HL-60 (cell line): ENCODE measurements around the gene CST5.
"Not testable (repeated sequence)": the region's sequence is repeated elsewhere in the genome, so short reads cannot be mapped to it uniquely, and the experiment has no call there.

Source experiments
- DNase-seq, 2 experiments: peaks; one replicate each; pipeline ENCODE4 v3.0.0-alpha.2; 2010 to 2020; ENCODE audit warnings: low read depth in 1 of 2, low spot score in 1 of 2
- H3K27ac ChIP-seq: fragments of 250-450 bp; sonication (Bioruptor Pico); replicated peaks from 2 replicates; pipeline ENCODE4 v1.5.1; 2020; ENCODE audit warnings: mild to moderate bottlenecking, moderate library complexity
- H3K27me3 ChIP-seq: fragments of 250-450 bp; sonication (Bioruptor Pico); 2 replicates; pipeline ENCODE4 v1.5.1; 2021; ENCODE audit warnings: mild to moderate bottlenecking, moderate library complexity; ENCODE audit not compliant: insufficient read depth, poor library complexity, severe bottlenecking
- H3K4me3 ChIP-seq: replicated peaks from 2 replicates; pipeline ENCODE4 v1.5.1; 2011; ENCODE audit warnings: mild to moderate bottlenecking, control low read depth, low read length; ENCODE audit not compliant: insufficient read depth
- GABPA ChIP-seq: IDR thresholded peaks from 2 replicates; pipeline ENCODE4 v1.6.1; 2012; ENCODE audit warnings: low read depth
- POLR2AphosphoS5 ChIP-seq: IDR thresholded peaks from 2 replicates; pipeline ENCODE4 v1.6.1; 2012; ENCODE audit warnings: low read depth
- SPI1 ChIP-seq: IDR thresholded peaks from 2 replicates; pipeline ENCODE4 v1.6.1; 2012; ENCODE audit warnings: low read depth, mild to moderate bottlenecking, borderline replicate concordance
- TF ChIP-seq, protein P1 (sequence below): IDR thresholded peaks from 2 replicates; pipeline ENCODE4 v1.6.1; 2012; ENCODE audit warnings: low read depth; ENCODE audit not compliant: insufficient replicate concordance
- TF ChIP-seq, protein P2 (sequence below): IDR thresholded peaks from one replicate; pipeline ENCODE4 v1.5.1; 2011; ENCODE audit warnings: low read length, control low read depth, inconsistent platforms; ENCODE audit not compliant: insufficient read depth

The CST5 gene

GRCh38 chr20:23835716-23836115 lies 43.8 kb downstream of the CST5 start:
- H3K27ac ChIP-seq = no peak overlapping the region
- TF ChIP-seq GABPA (no peak), POLR2AphosphoS5 (no peak), SPI1 (no peak)
- TF ChIP-seq, protein P1, sequence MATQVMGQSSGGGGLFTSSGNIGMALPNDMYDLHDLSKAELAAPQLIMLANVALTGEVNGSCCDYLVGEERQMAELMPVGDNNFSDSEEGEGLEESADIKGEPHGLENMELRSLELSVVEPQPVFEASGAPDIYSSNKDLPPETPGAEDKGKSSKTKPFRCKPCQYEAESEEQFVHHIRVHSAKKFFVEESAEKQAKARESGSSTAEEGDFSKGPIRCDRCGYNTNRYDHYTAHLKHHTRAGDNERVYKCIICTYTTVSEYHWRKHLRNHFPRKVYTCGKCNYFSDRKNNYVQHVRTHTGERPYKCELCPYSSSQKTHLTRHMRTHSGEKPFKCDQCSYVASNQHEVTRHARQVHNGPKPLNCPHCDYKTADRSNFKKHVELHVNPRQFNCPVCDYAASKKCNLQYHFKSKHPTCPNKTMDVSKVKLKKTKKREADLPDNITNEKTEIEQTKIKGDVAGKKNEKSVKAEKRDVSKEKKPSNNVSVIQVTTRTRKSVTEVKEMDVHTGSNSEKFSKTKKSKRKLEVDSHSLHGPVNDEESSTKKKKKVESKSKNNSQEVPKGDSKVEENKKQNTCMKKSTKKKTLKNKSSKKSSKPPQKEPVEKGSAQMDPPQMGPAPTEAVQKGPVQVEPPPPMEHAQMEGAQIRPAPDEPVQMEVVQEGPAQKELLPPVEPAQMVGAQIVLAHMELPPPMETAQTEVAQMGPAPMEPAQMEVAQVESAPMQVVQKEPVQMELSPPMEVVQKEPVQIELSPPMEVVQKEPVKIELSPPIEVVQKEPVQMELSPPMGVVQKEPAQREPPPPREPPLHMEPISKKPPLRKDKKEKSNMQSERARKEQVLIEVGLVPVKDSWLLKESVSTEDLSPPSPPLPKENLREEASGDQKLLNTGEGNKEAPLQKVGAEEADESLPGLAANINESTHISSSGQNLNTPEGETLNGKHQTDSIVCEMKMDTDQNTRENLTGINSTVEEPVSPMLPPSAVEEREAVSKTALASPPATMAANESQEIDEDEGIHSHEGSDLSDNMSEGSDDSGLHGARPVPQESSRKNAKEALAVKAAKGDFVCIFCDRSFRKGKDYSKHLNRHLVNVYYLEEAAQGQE = no peak
- TF ChIP-seq, protein P2, sequence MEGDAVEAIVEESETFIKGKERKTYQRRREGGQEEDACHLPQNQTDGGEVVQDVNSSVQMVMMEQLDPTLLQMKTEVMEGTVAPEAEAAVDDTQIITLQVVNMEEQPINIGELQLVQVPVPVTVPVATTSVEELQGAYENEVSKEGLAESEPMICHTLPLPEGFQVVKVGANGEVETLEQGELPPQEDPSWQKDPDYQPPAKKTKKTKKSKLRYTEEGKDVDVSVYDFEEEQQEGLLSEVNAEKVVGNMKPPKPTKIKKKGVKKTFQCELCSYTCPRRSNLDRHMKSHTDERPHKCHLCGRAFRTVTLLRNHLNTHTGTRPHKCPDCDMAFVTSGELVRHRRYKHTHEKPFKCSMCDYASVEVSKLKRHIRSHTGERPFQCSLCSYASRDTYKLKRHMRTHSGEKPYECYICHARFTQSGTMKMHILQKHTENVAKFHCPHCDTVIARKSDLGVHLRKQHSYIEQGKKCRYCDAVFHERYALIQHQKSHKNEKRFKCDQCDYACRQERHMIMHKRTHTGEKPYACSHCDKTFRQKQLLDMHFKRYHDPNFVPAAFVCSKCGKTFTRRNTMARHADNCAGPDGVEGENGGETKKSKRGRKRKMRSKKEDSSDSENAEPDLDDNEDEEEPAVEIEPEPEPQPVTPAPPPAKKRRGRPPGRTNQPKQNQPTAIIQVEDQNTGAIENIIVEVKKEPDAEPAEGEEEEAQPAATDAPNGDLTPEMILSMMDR = no peak
- no peak for DNase-seq
- no peak overlapping the region for H3K4me3 ChIP-seq
- no peaks in the 10 kb centered on the region for H3K27me3 ChIP-seq

GRCh38 chr20:23832775-23833513 lies 46.6 kb downstream of the CST5 start:
- Histone ChIP-seq H3K4me3 (no peak overlapping the region), H3K27ac (no peak overlapping the region), H3K27me3 (no peaks in the 10 kb centered on the region)
- TF ChIP-seq GABPA = no peak
- TF ChIP-seq, protein P2 = no peak
- TF ChIP-seq SPI1 = no peak
- TF ChIP-seq, protein P1 = no peak
- no peak for TF ChIP-seq POLR2AphosphoS5
- no peak for DNase-seq

DNA sequence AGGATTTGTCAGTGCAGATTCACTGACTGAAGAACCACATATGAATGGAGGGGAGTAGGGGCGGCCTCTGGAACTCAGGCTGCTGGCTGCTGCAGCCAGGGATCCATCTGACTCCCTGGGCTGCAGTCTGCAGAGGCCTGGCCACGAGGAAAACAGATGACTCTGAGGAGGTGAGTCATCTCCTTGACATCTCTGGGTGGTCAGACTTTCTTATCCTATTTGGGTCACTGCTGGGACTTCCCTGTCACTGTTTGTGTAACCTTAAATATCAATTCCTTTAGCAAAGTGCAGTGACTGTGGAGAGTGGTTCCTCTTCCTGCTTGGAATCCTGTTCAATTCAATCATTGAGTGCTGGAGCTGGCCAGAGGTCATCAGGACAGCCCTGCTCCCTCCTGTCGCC lies 47.6 kb downstream of the CST5 start:
- DNase-seq, H3K4me3 ChIP-seq, H3K27me3 ChIP-seq, H3K27ac ChIP-seq: not testable (repeated sequence)

GRCh38 chr20:23826541-23827021 lies 53.0 kb downstream of the CST5 start, which contains the start of gene CST2:
Gene CST2 (minus strand): TSS chr20:23826729. CDS start chr20:23826660, 69 bp downstream.
- H3K27me3 ChIP-seq = no peaks in the 10 kb centered on the region
- no peak for DNase-seq
- no peak within 1 kb of the TSS for H3K4me3 ChIP-seq
- TF ChIP-seq GABPA = no peak
- TF ChIP-seq POLR2AphosphoS5 = no peak
- TF ChIP-seq SPI1 = no peak
- TF ChIP-seq, protein P1 = no peak
- TF ChIP-seq, protein P2 = no peak
- no peak within 1 kb of the TSS for H3K27ac ChIP-seq
